ENCODE results near the gene FOXL2.
A peak's percentile ranks its signal among the peaks of the same experiment; 100 is the strongest.

FOXL2 gene

DNA sequence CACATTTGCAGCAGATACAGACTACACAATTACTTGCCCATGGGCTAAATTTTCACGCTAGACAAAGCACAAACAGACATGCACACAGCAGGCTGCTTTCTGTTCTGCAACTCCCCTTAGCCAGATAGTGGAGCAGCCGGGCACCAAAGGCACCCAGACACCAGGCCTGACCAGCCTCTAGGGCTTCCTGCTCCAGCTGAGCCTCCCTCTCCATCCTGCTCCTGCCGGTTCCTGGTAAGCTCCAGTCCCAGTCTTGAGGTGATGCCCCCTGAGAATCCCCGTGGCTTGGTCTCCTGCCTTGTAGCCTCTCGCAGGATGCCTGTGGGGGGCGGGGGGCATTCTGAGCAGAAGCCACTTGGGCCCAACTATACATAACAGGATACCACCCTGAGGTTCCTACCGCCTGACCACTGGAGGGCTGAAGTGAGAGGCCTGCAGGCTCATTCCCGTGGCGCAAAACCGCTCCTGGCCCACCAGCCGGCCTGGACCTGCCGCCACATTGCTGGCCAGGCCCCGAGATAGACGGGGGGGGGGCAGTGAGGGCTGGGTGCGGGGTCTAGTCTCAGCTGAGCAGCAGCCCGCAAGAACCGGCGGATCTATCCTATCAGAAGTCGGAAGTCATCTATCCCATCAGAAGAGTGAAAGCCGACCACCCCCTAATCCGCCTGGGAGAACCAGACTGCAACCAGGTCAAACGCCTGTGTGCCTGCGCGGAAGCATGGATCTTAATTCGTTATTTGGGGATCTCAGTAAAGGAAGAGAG, 3.9 kb downstream of the FOXL2 start:
- H4K20me1 ChIP-seq (ENCODE audit: insufficient read depth, low read length, poor library complexity, severe bottlenecking), result no peaks in the 10 kb centered on the region
- H2AFZ ChIP-seq (ENCODE audit: low read length), result no peak overlapping the region
- no peaks in the 10 kb centered on the region for H3K79me2 ChIP-seq (ENCODE audit: insufficient read depth, low read length)
- no peaks in the 10 kb centered on the region for H3K9me2 ChIP-seq (replicated peaks; ENCODE audit: low read depth, low read length)
- no peak overlapping the region for H3K4me2 ChIP-seq (ENCODE audit: low read depth, low read length, poor library complexity, severe bottlenecking)
- no peaks in the 10 kb centered on the region for H3K4me1 ChIP-seq (ENCODE audit: insufficient read depth, low read length, poor library complexity, severe bottlenecking)
- TF ChIP-seq CTCF (conservative IDR thresholded peaks at IDR 0.05; ENCODE audit: low read length) (no peak), EZH2phosphoT487 (IDR thresholded peaks at IDR 0.05; ENCODE audit: borderline replicate concordance) (no peak)
- no peak overlapping the region for H3K4me3 ChIP-seq (ENCODE audit: low read length, poor library complexity, severe bottlenecking)
- no peak overlapping the region for H3K9ac ChIP-seq (ENCODE audit: low read depth, low read length, poor library complexity, severe bottlenecking)
- no peaks in the 10 kb centered on the region for H3K36me3 ChIP-seq (ENCODE audit: insufficient read depth, low read length)
- H3K27me3 ChIP-seq (ENCODE audit: insufficient read depth, low read length, poor library complexity, severe bottlenecking), result no peaks in the 10 kb centered on the region
- H3F3A ChIP-seq (ENCODE audit: low read depth), result no peaks in the 10 kb centered on the region
- no peaks in the 10 kb centered on the region for H3K9me3 ChIP-seq (ENCODE audit: insufficient read depth, low read depth, low read length)

- no peak overlapping the region for H3K9ac ChIP-seq (ENCODE audit: low read depth, low read length, poor library complexity, severe bottlenecking)
- no peak overlapping the region for H2AFZ ChIP-seq (ENCODE audit: low read length)
- H4K20me1 ChIP-seq (ENCODE audit: insufficient read depth, low read length, poor library complexity, severe bottlenecking), result no peaks in the 10 kb centered on the region
- H3K27me3 ChIP-seq (ENCODE audit: insufficient read depth, low read length, poor library complexity, severe bottlenecking), result no peaks in the 10 kb centered on the region
- no peaks in the 10 kb centered on the region for H3K4me1 ChIP-seq (ENCODE audit: insufficient read depth, low read length, poor library complexity, severe bottlenecking)
- no peaks in the 10 kb centered on the region for H3K9me2 ChIP-seq (replicated peaks; ENCODE audit: low read depth, low read length)
- no peaks in the 10 kb centered on the region for H3F3A ChIP-seq (ENCODE audit: low read depth)
- H3K4me3 ChIP-seq (ENCODE audit: low read length, poor library complexity, severe bottlenecking), result no peak overlapping the region
- no peaks in the 10 kb centered on the region for H3K79me2 ChIP-seq (ENCODE audit: insufficient read depth, low read length)
- TF ChIP-seq EZH2phosphoT487 (IDR thresholded peaks at IDR 0.05; ENCODE audit: borderline replicate concordance), result no peak
- TF ChIP-seq CTCF (conservative IDR thresholded peaks at IDR 0.05; ENCODE audit: low read length), result no peak
- H3K4me2 ChIP-seq (ENCODE audit: low read depth, low read length, poor library complexity, severe bottlenecking), result no peak overlapping the region
- H3K36me3 ChIP-seq (ENCODE audit: insufficient read depth, low read length), result no peaks in the 10 kb centered on the region
- no peaks in the 10 kb centered on the region for H3K9me3 ChIP-seq (ENCODE audit: insufficient read depth, low read depth, low read length)
Measured at GRCh38 chr3:138942271-138942670, 4.7 kb downstream of the FOXL2 start.

GRCh38 chr3:138941259-138941885, 5.6 kb downstream of the FOXL2 start:
- no peak overlapping the region for H3K4me2 ChIP-seq (ENCODE audit: low read depth, low read length, poor library complexity, severe bottlenecking)
- H3F3A ChIP-seq (ENCODE audit: low read depth), result no peaks in the 10 kb centered on the region
- no peaks in the 10 kb centered on the region for H3K9me2 ChIP-seq (replicated peaks; ENCODE audit: low read depth, low read length)
- H3K36me3 ChIP-seq (ENCODE audit: insufficient read depth, low read length), result no peaks in the 10 kb centered on the region
- H3K4me1 ChIP-seq (ENCODE audit: insufficient read depth, low read length, poor library complexity, severe bottlenecking), result no peaks in the 10 kb centered on the region
- no peak overlapping the region for H3K4me3 ChIP-seq (ENCODE audit: low read length, poor library complexity, severe bottlenecking)
- H3K27me3 ChIP-seq (ENCODE audit: insufficient read depth, low read length, poor library complexity, severe bottlenecking), result no peaks in the 10 kb centered on the region
- no peak overlapping the region for H3K9ac ChIP-seq (ENCODE audit: low read depth, low read length, poor library complexity, severe bottlenecking)
- TF ChIP-seq CTCF (conservative IDR thresholded peaks at IDR 0.05; ENCODE audit: low read length) (peak; percentile 61), EZH2phosphoT487 (IDR thresholded peaks at IDR 0.05; ENCODE audit: borderline replicate concordance) (no peak)
- H3K79me2 ChIP-seq (ENCODE audit: insufficient read depth, low read length), result no peaks in the 10 kb centered on the region
- no peaks in the 10 kb centered on the region for H3K9me3 ChIP-seq (ENCODE audit: insufficient read depth, low read depth, low read length)
- H2AFZ ChIP-seq (ENCODE audit: low read length), result no peak overlapping the region
- H4K20me1 ChIP-seq (ENCODE audit: insufficient read depth, low read length, poor library complexity, severe bottlenecking), result no peaks in the 10 kb centered on the region
